C4-2B (cell line): ENCODE data around the gene FLAD1.

Experiments
- ZFX ChIP-seq: fragments of 450-650 bp; IDR thresholded peaks from 2 replicates; pipeline ENCODE4 v1.6.1; 2017
- TF ChIP-seq, protein P1 (sequence below): fragments of 450-650 bp; conservative IDR thresholded peaks from 2 replicates; pipeline ENCODE4 v1.5.1; 2017; ENCODE audit warnings: mild to moderate bottlenecking

DNA sequence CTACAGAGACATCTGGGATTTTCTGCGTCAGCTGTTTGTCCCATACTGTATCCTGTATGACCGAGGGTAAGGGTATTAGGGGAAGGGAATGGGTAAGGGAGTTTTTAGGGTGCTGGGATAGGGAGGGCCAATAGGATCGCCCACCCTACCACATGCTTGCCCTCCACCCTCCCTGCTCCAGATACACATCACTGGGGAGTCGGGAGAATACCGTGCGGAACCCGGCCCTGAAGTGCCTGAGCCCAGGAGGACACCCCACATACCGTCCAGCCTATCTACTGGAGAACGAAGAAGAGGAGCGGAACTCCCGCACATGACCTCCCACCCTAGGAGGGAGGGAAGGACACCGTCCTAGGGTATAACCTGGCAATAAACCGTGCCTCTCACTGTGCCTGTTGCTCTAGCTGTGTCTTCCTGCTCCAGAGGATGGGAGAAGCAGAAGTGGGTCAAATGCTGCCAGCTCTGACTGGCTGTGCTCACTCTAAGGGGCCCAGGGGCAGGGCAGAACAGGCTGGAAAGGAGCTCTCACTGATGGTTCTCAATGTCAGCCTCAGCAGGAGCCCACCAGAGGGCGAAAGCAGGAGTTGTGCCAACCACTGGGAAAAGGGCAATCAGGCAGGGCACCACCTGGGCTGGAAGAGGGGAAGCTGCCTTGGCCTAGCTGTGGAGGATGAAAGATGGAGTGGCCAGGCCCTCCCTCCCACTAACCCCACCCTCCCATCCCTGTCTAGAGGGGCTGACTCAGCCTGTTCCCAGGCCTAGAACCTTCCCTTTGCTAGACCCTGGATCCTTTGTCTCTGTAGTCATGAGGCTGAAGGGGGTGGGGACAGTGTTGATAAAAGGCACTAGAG lies 9.8 kb downstream of the FLAD1 start:
- TF ChIP-seq, protein P1, sequence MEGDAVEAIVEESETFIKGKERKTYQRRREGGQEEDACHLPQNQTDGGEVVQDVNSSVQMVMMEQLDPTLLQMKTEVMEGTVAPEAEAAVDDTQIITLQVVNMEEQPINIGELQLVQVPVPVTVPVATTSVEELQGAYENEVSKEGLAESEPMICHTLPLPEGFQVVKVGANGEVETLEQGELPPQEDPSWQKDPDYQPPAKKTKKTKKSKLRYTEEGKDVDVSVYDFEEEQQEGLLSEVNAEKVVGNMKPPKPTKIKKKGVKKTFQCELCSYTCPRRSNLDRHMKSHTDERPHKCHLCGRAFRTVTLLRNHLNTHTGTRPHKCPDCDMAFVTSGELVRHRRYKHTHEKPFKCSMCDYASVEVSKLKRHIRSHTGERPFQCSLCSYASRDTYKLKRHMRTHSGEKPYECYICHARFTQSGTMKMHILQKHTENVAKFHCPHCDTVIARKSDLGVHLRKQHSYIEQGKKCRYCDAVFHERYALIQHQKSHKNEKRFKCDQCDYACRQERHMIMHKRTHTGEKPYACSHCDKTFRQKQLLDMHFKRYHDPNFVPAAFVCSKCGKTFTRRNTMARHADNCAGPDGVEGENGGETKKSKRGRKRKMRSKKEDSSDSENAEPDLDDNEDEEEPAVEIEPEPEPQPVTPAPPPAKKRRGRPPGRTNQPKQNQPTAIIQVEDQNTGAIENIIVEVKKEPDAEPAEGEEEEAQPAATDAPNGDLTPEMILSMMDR, result no peak; the same call in 1 of the 2 replicates
- no peak for TF ChIP-seq ZFX
